ENCODE measurements around the gene NIP7. TPM values are rescaled to one million over a fixed set of nuclear protein-coding genes. Genes with fewer than 3 reads are reported as not detected.
"Not testable (repeated sequence)": the region's sequence is repeated elsewhere in the genome, so short reads cannot be mapped to it uniquely, and the experiment has no call there.

NIP7 gene
- total RNA-seq, 1 donor from 2014 or later, result 26.6 TPM

DNA sequence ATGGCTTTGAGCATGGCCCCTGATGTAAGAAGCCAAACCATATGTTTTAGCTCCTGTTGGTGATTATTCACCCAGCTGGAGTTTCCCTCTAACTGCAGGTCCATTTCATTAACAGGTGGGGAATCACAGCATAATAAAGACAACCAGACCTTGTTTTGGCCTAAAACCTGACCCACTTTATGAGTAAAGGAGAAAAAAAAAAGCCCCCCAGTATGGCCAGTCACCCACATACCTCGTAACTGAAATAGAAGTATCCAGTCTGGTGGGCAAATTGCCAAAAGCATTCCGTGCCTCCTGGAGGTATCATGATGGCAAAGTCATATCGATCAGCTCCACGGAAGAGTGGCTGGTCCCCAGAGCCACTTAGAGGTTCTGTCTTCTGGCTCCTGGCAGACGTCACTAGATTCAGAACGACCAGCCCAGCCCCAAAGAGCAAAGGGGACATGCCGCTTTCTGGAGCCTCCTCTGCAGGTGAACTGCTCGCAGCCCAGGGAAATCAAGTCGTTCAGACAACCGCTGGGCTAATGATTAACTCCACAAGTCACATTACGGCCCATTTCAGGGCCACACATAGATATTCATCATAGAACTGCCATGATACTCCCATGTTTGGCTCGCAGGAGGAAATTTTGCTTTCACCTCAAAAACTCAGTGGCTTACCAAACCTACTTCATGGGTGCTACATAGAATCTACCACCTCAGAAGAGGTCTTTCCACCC lies 11.9 kb downstream of the NIP7 start, which contains the start of gene TMED6:
TMED6 (minus strand) TSS at position 478 of the 719 bp plus-strand sequence; CDS start at position 445, 33 bp downstream.
- TF ChIP-seq, protein P1, sequence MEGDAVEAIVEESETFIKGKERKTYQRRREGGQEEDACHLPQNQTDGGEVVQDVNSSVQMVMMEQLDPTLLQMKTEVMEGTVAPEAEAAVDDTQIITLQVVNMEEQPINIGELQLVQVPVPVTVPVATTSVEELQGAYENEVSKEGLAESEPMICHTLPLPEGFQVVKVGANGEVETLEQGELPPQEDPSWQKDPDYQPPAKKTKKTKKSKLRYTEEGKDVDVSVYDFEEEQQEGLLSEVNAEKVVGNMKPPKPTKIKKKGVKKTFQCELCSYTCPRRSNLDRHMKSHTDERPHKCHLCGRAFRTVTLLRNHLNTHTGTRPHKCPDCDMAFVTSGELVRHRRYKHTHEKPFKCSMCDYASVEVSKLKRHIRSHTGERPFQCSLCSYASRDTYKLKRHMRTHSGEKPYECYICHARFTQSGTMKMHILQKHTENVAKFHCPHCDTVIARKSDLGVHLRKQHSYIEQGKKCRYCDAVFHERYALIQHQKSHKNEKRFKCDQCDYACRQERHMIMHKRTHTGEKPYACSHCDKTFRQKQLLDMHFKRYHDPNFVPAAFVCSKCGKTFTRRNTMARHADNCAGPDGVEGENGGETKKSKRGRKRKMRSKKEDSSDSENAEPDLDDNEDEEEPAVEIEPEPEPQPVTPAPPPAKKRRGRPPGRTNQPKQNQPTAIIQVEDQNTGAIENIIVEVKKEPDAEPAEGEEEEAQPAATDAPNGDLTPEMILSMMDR (IDR thresholded peaks at IDR 0.05; ENCODE audit: insufficient read depth, low read length, poor library complexity, severe bottlenecking), result no peak
- no peak within 1 kb of the TSS for H3K4me3 ChIP-seq (ENCODE audit: low read depth, low read length)
- no peaks in the 10 kb centered on the region for H3K27me3 ChIP-seq (ENCODE audit: control insufficient read depth, insufficient read depth, low read length)
- no peaks in the 10 kb centered on the region for H3K36me3 ChIP-seq (ENCODE audit: control insufficient read depth, insufficient read depth, low read length)
- DNase-seq (ENCODE audit: low read depth), result no peak

DNA sequence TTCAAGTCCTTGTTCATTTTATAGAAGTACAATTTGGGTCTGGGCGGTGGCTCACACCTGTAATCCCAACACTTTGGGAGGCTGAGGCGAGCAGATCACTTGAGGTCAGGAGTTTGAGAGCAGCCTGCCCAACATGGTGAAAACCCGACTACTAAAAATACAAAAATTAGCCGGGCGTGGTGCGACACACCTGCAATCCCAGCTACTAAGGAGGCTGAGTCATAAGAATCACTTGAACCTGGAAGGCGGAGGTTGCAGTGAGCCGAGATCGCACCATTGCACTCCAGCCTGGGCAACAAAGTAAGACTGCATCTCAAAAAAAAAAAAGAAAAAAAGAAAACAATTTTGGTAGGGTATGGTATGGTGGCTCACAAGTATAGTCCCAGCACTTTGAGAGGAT lies 20.5 kb downstream of the NIP7 start:
- H3K27me3 ChIP-seq (ENCODE audit: control insufficient read depth, insufficient read depth, low read length); DNase-seq (ENCODE audit: low read depth); H3K36me3 ChIP-seq (ENCODE audit: control insufficient read depth, insufficient read depth, low read length); H3K4me3 ChIP-seq (ENCODE audit: low read depth, low read length): not testable (repeated sequence)

DNA sequence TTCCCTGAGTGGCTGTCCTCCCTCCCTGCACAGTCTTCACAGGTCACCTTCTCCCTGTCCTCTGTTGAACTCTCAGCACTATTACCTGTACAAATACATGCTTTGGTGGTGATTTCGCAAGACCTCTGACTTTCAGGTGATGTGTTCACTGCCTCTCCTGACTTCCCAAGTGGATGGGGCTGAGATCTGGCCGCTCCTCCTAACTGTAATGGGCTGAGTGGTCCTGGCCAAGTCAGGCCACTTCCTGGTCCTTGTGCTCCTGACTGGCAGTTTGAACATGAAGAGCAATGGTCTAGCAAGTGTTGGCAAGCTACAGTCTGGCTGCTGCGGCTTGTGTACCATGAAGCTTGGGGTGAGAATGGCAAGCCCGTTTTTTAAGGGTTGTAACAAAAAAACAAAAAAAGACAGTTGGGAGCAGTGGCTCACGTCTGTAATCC lies 23.7 kb downstream of the NIP7 start:
- no peak for DNase-seq (ENCODE audit: low read depth)
- Histone ChIP-seq H3K4me3 (ENCODE audit: low read depth, low read length) (no peak overlapping the region), H3K36me3 (ENCODE audit: control insufficient read depth, insufficient read depth, low read length) (no peaks in the 10 kb centered on the region), H3K27me3 (ENCODE audit: control insufficient read depth, insufficient read depth, low read length) (no peaks in the 10 kb centered on the region)
- TF ChIP-seq, protein P1 (IDR thresholded peaks at IDR 0.05; ENCODE audit: insufficient read depth, low read length, poor library complexity, severe bottlenecking), result no peak

DNA sequence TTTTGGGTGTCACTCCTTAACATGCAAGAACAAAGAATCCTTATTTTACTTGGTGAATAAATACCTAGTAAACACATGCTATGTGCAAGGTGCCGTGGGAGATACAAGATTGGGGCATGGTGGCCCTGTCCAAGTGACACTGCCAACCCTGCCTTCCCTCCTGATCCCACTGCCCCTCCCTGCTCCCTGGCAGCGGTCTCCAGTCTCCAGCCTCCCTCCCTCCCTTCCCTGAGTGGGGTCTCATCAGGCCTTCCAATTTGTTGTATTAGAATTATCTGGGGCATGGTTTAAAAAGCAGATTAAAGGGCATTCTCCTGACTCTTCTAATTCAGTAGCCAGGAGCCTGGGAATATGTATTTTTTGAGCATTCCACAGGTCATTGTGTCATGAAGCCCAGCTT lies 24.5 kb downstream of the NIP7 start:
- no peaks in the 10 kb centered on the region for H3K27me3 ChIP-seq (ENCODE audit: control insufficient read depth, insufficient read depth, low read length)
- no peaks in the 10 kb centered on the region for H3K36me3 ChIP-seq (ENCODE audit: control insufficient read depth, insufficient read depth, low read length)
- no peak for DNase-seq (ENCODE audit: low read depth)
- no peak overlapping the region for H3K4me3 ChIP-seq (ENCODE audit: low read depth, low read length)
- TF ChIP-seq, protein P1 (IDR thresholded peaks at IDR 0.05; ENCODE audit: insufficient read depth, low read length, poor library complexity, severe bottlenecking), result no peak

DNA sequence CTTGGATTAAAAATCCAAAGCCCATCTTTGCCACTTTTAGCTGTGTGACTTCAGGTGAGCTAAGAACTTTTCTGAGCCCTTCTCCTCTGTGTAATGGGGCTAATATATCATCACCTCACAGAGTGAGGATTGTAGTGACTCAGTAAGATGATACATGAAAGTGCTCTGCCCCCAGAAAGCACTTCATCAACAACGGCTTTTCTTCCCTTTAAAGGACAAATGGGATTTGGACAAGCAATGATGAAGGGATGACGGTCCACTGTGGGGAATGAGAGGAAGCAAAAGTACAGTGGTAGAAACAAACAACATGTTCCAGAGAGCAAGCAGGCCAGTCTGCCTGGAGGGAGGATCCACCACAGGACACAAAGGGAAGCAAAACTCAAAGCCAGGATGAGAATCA lies 26.3 kb downstream of the NIP7 start:
- TF ChIP-seq, protein P1 (IDR thresholded peaks at IDR 0.05; ENCODE audit: insufficient read depth, low read length, poor library complexity, severe bottlenecking), result no peak
- H3K4me3 ChIP-seq (ENCODE audit: low read depth, low read length), result no peak overlapping the region
- no peaks in the 10 kb centered on the region for H3K36me3 ChIP-seq (ENCODE audit: control insufficient read depth, insufficient read depth, low read length)
- DNase-seq (ENCODE audit: low read depth), result no peak
- H3K27me3 ChIP-seq (ENCODE audit: control insufficient read depth, insufficient read depth, low read length), result no peaks in the 10 kb centered on the region

DNA sequence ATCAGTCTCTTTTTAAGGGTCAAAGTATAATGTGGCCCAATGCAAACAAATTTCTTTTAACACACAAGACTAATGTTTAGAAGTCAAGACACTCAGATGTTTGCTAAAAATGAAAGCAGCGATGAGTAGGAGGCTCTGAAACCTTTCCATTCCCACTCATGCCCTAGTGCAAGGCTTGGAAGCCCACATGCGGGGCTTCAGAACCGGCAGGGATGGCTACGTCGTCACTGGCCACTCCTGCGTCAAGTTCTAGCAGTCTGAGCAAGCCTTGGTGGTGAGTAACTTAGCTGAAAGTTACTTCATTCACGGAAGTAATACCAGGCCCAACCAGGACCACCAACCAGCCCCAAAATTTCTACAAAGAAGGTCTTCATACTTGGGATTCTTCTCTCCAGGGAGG lies 26.9 kb downstream of the NIP7 start:
- TF ChIP-seq, protein P1 (IDR thresholded peaks at IDR 0.05; ENCODE audit: insufficient read depth, low read length, poor library complexity, severe bottlenecking), result no peak
- DNase-seq (ENCODE audit: low read depth), result no peak
- Histone ChIP-seq H3K27me3 (ENCODE audit: control insufficient read depth, insufficient read depth, low read length) (no peaks in the 10 kb centered on the region), H3K4me3 (ENCODE audit: low read depth, low read length) (no peak overlapping the region), H3K36me3 (ENCODE audit: control insufficient read depth, insufficient read depth, low read length) (no peaks in the 10 kb centered on the region)
